ENCODE measurements around the gene PLEKHA1.

- TF ChIP-seq CTCF (IDR thresholded peaks at IDR 0.05; ENCODE audit: insufficient read depth, low read length, poor library complexity, severe bottlenecking) (no peak), EZH2phosphoT487 (conservative IDR thresholded peaks at IDR 0.05; ENCODE audit: low read length) (no peak)
These were observed 74.6 kb downstream of the PLEKHA1 start for GRCh38 chr10:122449153-122449552.

All from SU-DHL-6 (cell line).